GM12878 (cell line): Measurements from ENCODE around the gene C11orf97. TPM values are rescaled to one million over a fixed set of nuclear protein-coding genes. Genes with fewer than 3 reads are reported as not detected.

Experiments
- ATAC-seq: fragments of 200-7000 bp; cut with Tn5 transposase; 3 replicates; pipeline ENCODE4 v1.9.1; 2020; ENCODE audit warnings: mild to moderate bottlenecking, moderate library complexity
- BruUV-seq: library from RNA; stranded (reverse); fragments of 400-500 nt; replicated peaks from 2 replicates; lab custom pipeline; 2021; lab: Mats Ljungman, UMichigan
- CTCF ChIA-PET: fragments of 300-600 bp; sonication (Branson Sonifier 250); formaldehyde crosslinking; extraction: SDS; loops from one replicate; lab custom pipeline; 2021; ENCODE audit warnings: inconsistent platforms; lab: Yijun Ruan, JAX
- POLR2A ChIA-PET: fragments of 350-600 bp; formaldehyde crosslinking; extraction: SDS; loops from one replicate; lab custom pipeline; 2021; ENCODE audit warnings: inconsistent platforms; lab: Charles Lee
- RAD21 ChIA-PET: fragments of 300-600 bp; sonication (Branson Sonifier 250); formaldehyde crosslinking; loops from one replicate; lab custom pipeline; 2023; ENCODE audit warnings: antibody characterized with exemption; ENCODE audit not compliant: unreplicated experiment; lab: Charles Lee
- SMC1A ChIA-PET: fragments of 300-600 bp; sonication (Branson Sonifier 250); formaldehyde crosslinking; loops from one replicate; lab custom pipeline; 2023; ENCODE audit not compliant: unreplicated experiment, uncharacterized antibody; lab: Charles Lee
- DNase-seq: peaks from one replicate; pipeline ENCODE4 v3.0.0-alpha.2; 2011; ENCODE audit warnings: low read depth, low spot score
- FAIRE-seq: peaks from 3 replicates; lab custom pipeline; 2011; peaks lifted over from hg19 to GRCh38; lab: Jason Lieb, UNC
- H2AFZ ChIP-seq: 2 replicates; pipeline ENCODE4 v1.6.0; 2011; ENCODE audit warnings: low read depth, low read length, control low read depth; ENCODE audit not compliant: control insufficient read depth
- H3K27ac ChIP-seq: 2 replicates; pipeline ENCODE4 v1.5.1; 2011; ENCODE audit warnings: control low read depth; ENCODE audit not compliant: control insufficient read depth, insufficient read depth
- H3K27me3 ChIP-seq, 2 experiments: replicated peaks in 1 of 2; 2 replicates each; pipeline versions ENCODE4 v1.6.0 to v1.6.1; 2011; ENCODE audit warnings: low read length in 1 of 2; ENCODE audit not compliant: control insufficient read depth in 2 of 2, insufficient read depth in 2 of 2
- H3K36me3 ChIP-seq, 2 experiments: 2 replicates each; pipeline ENCODE4 v1.5.1; 2011; ENCODE audit warnings: low read length in 1 of 2; ENCODE audit not compliant: control insufficient read depth in 2 of 2, insufficient read depth in 2 of 2
- H3K4me1 ChIP-seq: 2 replicates; pipeline ENCODE4 v1.6.1; 2011; ENCODE audit warnings: mild to moderate bottlenecking, low read length, moderate library complexity, mixed read lengths; ENCODE audit not compliant: control insufficient read depth, insufficient read depth
- H3K4me2 ChIP-seq: 2 replicates; pipeline ENCODE4 v1.6.0; 2011; ENCODE audit warnings: control low read depth; ENCODE audit not compliant: control insufficient read depth, insufficient read depth
- H3K4me3 ChIP-seq: fragments of 200-600 bp; sonication (generic); 2 replicates; pipeline ENCODE4 v1.5.1; 2016
- H3K79me2 ChIP-seq: 2 replicates; pipeline ENCODE4 v1.6.0; 2011; ENCODE audit warnings: low read length; ENCODE audit not compliant: control insufficient read depth, insufficient read depth
- H3K9ac ChIP-seq: 2 replicates; pipeline ENCODE4 v1.8.0; 2011; ENCODE audit warnings: low read length, control low read depth, mixed read lengths; ENCODE audit not compliant: control insufficient read depth, insufficient read depth
- H3K9me3 ChIP-seq: replicated peaks from 3 replicates; pipeline ENCODE4 v1.5.1; 2011; ENCODE audit warnings: mild to moderate bottlenecking, low read length; ENCODE audit not compliant: control insufficient read depth, insufficient read depth
- H4K20me1 ChIP-seq: 2 replicates; pipeline ENCODE4 v1.6.0; 2011; ENCODE audit not compliant: control insufficient read depth, insufficient read depth
- ATF2 ChIP-seq: IDR thresholded peaks from 2 replicates; pipeline ENCODE4 v1.6.1; 2012; ENCODE audit warnings: low read length, inconsistent platforms
- BRCA1 ChIP-seq: IDR thresholded peaks from 2 replicates; pipeline ENCODE4 v1.6.1; 2011; ENCODE audit warnings: low read depth, low read length, improper control_type of control experiment
- FOS ChIP-seq: IDR thresholded peaks from 3 replicates; pipeline ENCODE4 v1.6.1; 2011; ENCODE audit warnings: borderline replicate concordance; ENCODE audit not compliant: insufficient read length; ENCODE audit errors: extremely low read depth
- MTA2 ChIP-seq: fragments of 450-650 bp; IDR thresholded peaks from 2 replicates; pipeline ENCODE4 v1.6.1; 2016; ENCODE audit warnings: low read depth, mild to moderate bottlenecking, moderate library complexity
- MYC ChIP-seq: IDR thresholded peaks from 2 replicates; pipeline ENCODE4 v1.6.1; 2011; ENCODE audit warnings: mild to moderate bottlenecking, low read length, moderate library complexity, inconsistent platforms; ENCODE audit not compliant: insufficient read depth, insufficient replicate concordance, insufficient read length, severe bottlenecking
- NFXL1 ChIP-seq: fragments of 450-650 bp; IDR thresholded peaks from 2 replicates; pipeline ENCODE4 v1.6.1; 2017; ENCODE audit warnings: antibody characterized with exemption, mild to moderate bottlenecking, borderline replicate concordance
- NR2C2 ChIP-seq: IDR thresholded peaks from 2 replicates; pipeline ENCODE4 v1.6.1; 2011; ENCODE audit warnings: borderline replicate concordance, low read depth; ENCODE audit not compliant: control insufficient read depth, insufficient read length
- PAX5 ChIP-seq: IDR thresholded peaks from 2 replicates; pipeline ENCODE4 v1.6.1; 2011; ENCODE audit warnings: low read depth, low read length, borderline replicate concordance
- POLR2AphosphoS5 ChIP-seq: IDR thresholded peaks from 2 replicates; pipeline ENCODE4 v1.6.1; 2011; ENCODE audit warnings: mild to moderate bottlenecking, low read length, inconsistent platforms
- REST ChIP-seq: IDR thresholded peaks from 2 replicates; pipeline ENCODE4 v1.6.1; 2012; ENCODE audit warnings: mild to moderate bottlenecking, low read depth, low read length
- TCF3 ChIP-seq: IDR thresholded peaks from 2 replicates; pipeline ENCODE4 v1.6.1; 2012; ENCODE audit warnings: low read depth, mild to moderate bottlenecking, low read length, borderline replicate concordance; ENCODE audit not compliant: insufficient read depth
- TCF7 ChIP-seq: IDR thresholded peaks from 2 replicates; pipeline ENCODE4 v1.6.1; 2014; ENCODE audit warnings: antibody characterized with exemption, borderline replicate concordance
- ZBED1 ChIP-seq: IDR thresholded peaks from 2 replicates; pipeline ENCODE4 v1.6.1; 2016; ENCODE audit warnings: borderline replicate concordance
- WGBS: methylation state at CpG from one replicate; pipeline ENCODE4 v1.1.6; 2016; ENCODE audit warnings: low lambda C conversion rate; ENCODE audit not compliant: insufficient replicate concordance, insufficient coverage; ENCODE audit errors: missing lambda C conversion rate; 5-methylcytosine and 5-hydroxymethylcytosine counted together
- in situ Hi-C: fragments of 300-500 bp; cut with MboI; formaldehyde crosslinking; loops from 9 replicates; pipeline ENCODE4 v1.14.3; 2018; ENCODE audit warnings: mixed read lengths
- intact Hi-C: fragments of 100-400 bp; cut with micrococcal nuclease; formaldehyde crosslinking; loops from one replicate; pipeline ENCODE4 v1.14.2; 2022; ENCODE audit not compliant: unreplicated experiment
- polyA plus RNA-seq, 11 experiments: library from polyadenylated mRNA; depleted of rRNA in 4 of 11; unstranded in 6 of 11; stranded (reverse) in 5 of 11; fragments of >200 nt; fragmentation: Nextera tagmentation in 4 of 11; fragmentation: Illumina TruSeq in 1 of 11; extraction: Ambion mirVana in 4 of 11; extraction: Trizol in 1 of 11; gene quantifications; 1 replicate in 1 of 11; 2 replicates in 10 of 11; pipeline versions ENCODE4 v1.2.1 to v1.2.3, GENCODE V29; 2011 to 2016; ENCODE audit warnings: inconsistent platforms in 2 of 11, missing spikeins in 2 of 11, low read depth in 1 of 11
- total RNA-seq, 4 experiments: library from RNA; depleted of rRNA in 3 of 4; stranded (reverse); fragments of >200 nt in 3 of 4; fragmentation: Illumina TruSeq in 1 of 4; extraction: Trizol in 1 of 4; gene quantifications; 2 replicates each; pipeline versions ENCODE4 v1.2.1 to v1.2.3, GENCODE V29; 2013 to 2021
- TF ChIP-seq, protein P1 (sequence below): fragments of 450-650 bp; conservative IDR thresholded peaks from 2 replicates; pipeline ENCODE4 v1.6.1; 2017; ENCODE audit warnings: mild to moderate bottlenecking, moderate library complexity
- TF ChIP-seq, protein P2 (sequence below): fragments of 450-650 bp; IDR thresholded peaks from 2 replicates; pipeline ENCODE4 v1.6.1; 2017; ENCODE audit warnings: low read depth, mild to moderate bottlenecking, moderate library complexity

The C11orf97 gene
- total and polyA plus RNA-seq, 10 of the 15 experiments (the other 5 are each of a cell fraction or from before 2014, with no cell fraction given): not detected

DNA sequence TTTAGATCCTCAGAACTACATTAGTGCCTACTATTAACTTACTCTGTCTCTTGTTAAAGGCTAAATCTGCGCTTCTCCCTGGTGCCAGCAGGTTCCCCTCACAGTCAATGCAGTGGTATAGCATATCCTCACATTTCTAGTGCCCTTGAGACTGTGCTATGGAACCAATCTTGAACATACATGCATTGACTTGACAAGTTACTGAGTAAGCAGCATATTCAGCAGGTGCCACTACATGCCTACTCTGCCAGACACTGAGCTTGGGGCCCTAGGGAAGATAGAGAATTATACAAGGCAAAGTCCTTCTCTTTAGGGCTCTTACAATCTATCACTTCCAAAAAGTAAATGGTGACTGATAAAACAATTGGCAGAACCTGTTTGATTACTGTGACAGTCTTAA is 34.6 kb downstream of the C11orf97 start (continued):
- TF ChIP-seq MYC (no peak), ATF2 (no peak), REST (no peak), BRCA1 (no peak), ZBED1 (no peak), PAX5 (no peak), NR2C2 (no peak)

DNA sequence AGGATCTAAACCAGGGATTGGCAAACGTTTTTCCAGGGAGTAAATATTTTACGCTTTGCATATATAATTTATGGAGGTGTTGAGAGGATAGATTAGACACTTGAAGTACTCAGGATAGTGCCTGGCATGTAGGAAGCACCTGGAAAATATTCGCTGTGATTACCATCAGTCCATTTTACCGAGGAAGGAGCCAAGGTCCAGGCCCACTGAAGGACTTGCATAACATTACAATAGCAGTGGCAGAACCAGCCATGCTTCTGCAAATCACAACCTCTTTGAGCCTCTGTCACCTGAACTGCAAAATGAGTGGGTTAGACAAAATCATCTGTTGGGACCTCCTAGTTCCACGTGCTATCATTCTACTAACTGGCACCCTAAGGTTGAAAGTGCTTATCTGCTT is 36.9 kb downstream of the C11orf97 start:
- ATAC-seq: no peak
- no peak for FAIRE-seq
- CTCF ChIA-PET: interaction anchor here (1.2 to 4.2 kb wide), 6 partner anchors 9 to 48 kb away, joined by 3 to 32 read pairs (median 9); no protein-coding TSS in a partner anchor
- 43% methylated on average over 5 of the region's 5 CpGs for WGBS
- in situ Hi-C loops: no loop called here
- H3K4me1 ChIP-seq: no peaks in the 10 kb centered on the region; the same call in 1 of the 2 replicates
- H4K20me1 ChIP-seq: no peaks in the 10 kb centered on the region
- RAD21 ChIA-PET: interaction anchor here (1.8 to 9.3 kb wide), 4 partner anchors 10 to 54 kb away, joined by 4 to 52 read pairs (median 27); no protein-coding TSS in a partner anchor
- H3K4me3 ChIP-seq: no peak overlapping the region
- no peaks in the 10 kb centered on the region for H3K36me3 ChIP-seq
- no peak overlapping the region for H3K4me2 ChIP-seq
- POLR2A ChIA-PET: interaction anchor here (0.5 to 4.6 kb wide), 4 partner anchors 16 to 1707 kb away, joined by 3 to 27 read pairs (median 6); no protein-coding TSS in a partner anchor
- no peak overlapping the region for H3K9ac ChIP-seq
- no peaks in the 10 kb centered on the region for H3K27me3 ChIP-seq
- SMC1A ChIA-PET: interaction anchor here (1.4 to 6.8 kb wide), 6 partner anchors 29 to 54 kb away, joined by 3 to 107 read pairs (median 20); no protein-coding TSS in a partner anchor
- no peak overlapping the region for H2AFZ ChIP-seq
- intact Hi-C loops: no loop called here
- no peaks in the 10 kb centered on the region for H3K9me3 ChIP-seq
- H3K27ac ChIP-seq: no peak overlapping the region
- no TSS peak for BruUV-seq
- H3K79me2 ChIP-seq: peaks cover 2% of the 10 kb centered on the region
- DNase-seq: no peak
- TF ChIP-seq TCF3 (no peak), FOS (no peak), POLR2AphosphoS5 (no peak), TCF7 (no peak), MTA2 (no peak), ZBED1 (no peak), NFXL1 (no peak)
- TF ChIP-seq, protein P1, sequence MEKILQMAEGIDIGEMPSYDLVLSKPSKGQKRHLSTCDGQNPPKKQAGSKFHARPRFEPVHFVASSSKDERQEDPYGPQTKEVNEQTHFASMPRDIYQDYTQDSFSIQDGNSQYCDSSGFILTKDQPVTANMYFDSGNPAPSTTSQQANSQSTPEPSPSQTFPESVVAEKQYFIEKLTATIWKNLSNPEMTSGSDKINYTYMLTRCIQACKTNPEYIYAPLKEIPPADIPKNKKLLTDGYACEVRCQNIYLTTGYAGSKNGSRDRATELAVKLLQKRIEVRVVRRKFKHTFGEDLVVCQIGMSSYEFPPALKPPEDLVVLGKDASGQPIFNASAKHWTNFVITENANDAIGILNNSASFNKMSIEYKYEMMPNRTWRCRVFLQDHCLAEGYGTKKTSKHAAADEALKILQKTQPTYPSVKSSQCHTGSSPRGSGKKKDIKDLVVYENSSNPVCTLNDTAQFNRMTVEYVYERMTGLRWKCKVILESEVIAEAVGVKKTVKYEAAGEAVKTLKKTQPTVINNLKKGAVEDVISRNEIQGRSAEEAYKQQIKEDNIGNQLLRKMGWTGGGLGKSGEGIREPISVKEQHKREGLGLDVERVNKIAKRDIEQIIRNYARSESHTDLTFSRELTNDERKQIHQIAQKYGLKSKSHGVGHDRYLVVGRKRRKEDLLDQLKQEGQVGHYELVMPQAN: no peak
- TF ChIP-seq, protein P2, sequence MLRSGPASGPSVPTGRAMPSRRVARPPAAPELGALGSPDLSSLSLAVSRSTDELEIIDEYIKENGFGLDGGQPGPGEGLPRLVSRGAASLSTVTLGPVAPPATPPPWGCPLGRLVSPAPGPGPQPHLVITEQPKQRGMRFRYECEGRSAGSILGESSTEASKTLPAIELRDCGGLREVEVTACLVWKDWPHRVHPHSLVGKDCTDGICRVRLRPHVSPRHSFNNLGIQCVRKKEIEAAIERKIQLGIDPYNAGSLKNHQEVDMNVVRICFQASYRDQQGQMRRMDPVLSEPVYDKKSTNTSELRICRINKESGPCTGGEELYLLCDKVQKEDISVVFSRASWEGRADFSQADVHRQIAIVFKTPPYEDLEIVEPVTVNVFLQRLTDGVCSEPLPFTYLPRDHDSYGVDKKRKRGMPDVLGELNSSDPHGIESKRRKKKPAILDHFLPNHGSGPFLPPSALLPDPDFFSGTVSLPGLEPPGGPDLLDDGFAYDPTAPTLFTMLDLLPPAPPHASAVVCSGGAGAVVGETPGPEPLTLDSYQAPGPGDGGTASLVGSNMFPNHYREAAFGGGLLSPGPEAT: no peak
